Measurements from ENCODE around the gene ARHGAP22. TPM values are rescaled to one million over a fixed set of nuclear protein-coding genes. Genes with fewer than 3 reads are reported as not detected.
A peak's percentile ranks its signal among the peaks of the same experiment; 100 is the strongest.

ARHGAP22 gene
- total RNA-seq, 4 donors from 2014 or later = 0.59 to 2.1 (median 1.2) TPM

GRCh38 chr10:48508791-48509772 lies 95.8 kb downstream of the ARHGAP22 start:
- H3K4me1 ChIP-seq = peaks cover 0 to 6% (median 3%) of the 10 kb centered on the region in 3 donors
- H3K4me3 ChIP-seq = no peak overlapping the region
- H3K27me3 ChIP-seq = peaks cover 0 to 3% (median 0%) of the 10 kb centered on the region in 4 donors
- WGBS, 2 donors = 54 to 78% methylated on average over 5 to 8 of the region's 17 CpGs
- H3K9me3 ChIP-seq = peaks cover 0 to 4% (median 3%) of the 10 kb centered on the region in 3 donors
- intact Hi-C loops (cut with DNase I) = no loop called here
- no peaks in the 10 kb centered on the region for H3K36me3 ChIP-seq
- no peak for TF ChIP-seq POLR2A (IDR thresholded peaks at IDR 0.05)
- no peak for TF ChIP-seq CTCF (IDR thresholded peaks at IDR 0.05)
- no peak for DNase-seq
- H3K27ac ChIP-seq = no peak overlapping the region

- DNase-seq = no peak
- Histone ChIP-seq H3K27me3 (no peaks in the 10 kb centered on the region), H3K36me3 (no peaks in the 10 kb centered on the region), H3K4me3 (no peak overlapping the region), H3K27ac (no peak overlapping the region), H3K9me3 (no peaks in the 10 kb centered on the region), H3K4me1 (peaks cover 0 to 6% (median 3%) of the 10 kb centered on the region in 3 donors)
- WGBS, 2 donors = 50 to 73% methylated on average over 1 to 2 of the region's 7 CpGs
- intact Hi-C loops (cut with DNase I) = no loop called here
- TF ChIP-seq POLR2A (IDR thresholded peaks at IDR 0.05) = no peak
- TF ChIP-seq CTCF (IDR thresholded peaks at IDR 0.05) = no peak
Measured at GRCh38 chr10:48507933-48508790, 96.7 kb downstream of the ARHGAP22 start.

- no peak for DNase-seq
- H3K4me1 ChIP-seq = peaks cover 0 to 6% (median 3%) of the 10 kb centered on the region in 3 donors
- intact Hi-C loops (cut with DNase I) = no loop called here
- H3K27ac ChIP-seq = no peak overlapping the region
- H3K4me3 ChIP-seq = no peak overlapping the region
- 70 to 78% methylated on average over 4 of the region's 6 CpGs for WGBS, 2 donors
- H3K36me3 ChIP-seq = no peaks in the 10 kb centered on the region
- H3K27me3 ChIP-seq = no peaks in the 10 kb centered on the region
- H3K9me3 ChIP-seq = no peaks in the 10 kb centered on the region
- no peak for TF ChIP-seq CTCF (IDR thresholded peaks at IDR 0.05)
- no peak for TF ChIP-seq POLR2A (IDR thresholded peaks at IDR 0.05)
Measured at GRCh38 chr10:48507494-48507893, 97.4 kb downstream of the ARHGAP22 start.

- Histone ChIP-seq H3K27me3 (no peaks in the 10 kb centered on the region), H3K4me1 (peaks cover 0 to 6% (median 3%) of the 10 kb centered on the region in 3 donors), H3K36me3 (no peaks in the 10 kb centered on the region), H3K9me3 (no peaks in the 10 kb centered on the region), H3K27ac (no peak overlapping the region), H3K4me3 (no peak overlapping the region)
- TF ChIP-seq CTCF (IDR thresholded peaks at IDR 0.05) (peak in 5 of 6 experiments; percentile 7 to 55 (median 16)), POLR2A (IDR thresholded peaks at IDR 0.05) (no peak)
- intact Hi-C loops (cut with DNase I) = no loop called here
- DNase-seq = no peak
- 73 to 80% methylated on average over 7 to 8 of the region's 8 CpGs for WGBS, 2 donors
Measured at GRCh38 chr10:48506147-48506917, 98.5 kb downstream of the ARHGAP22 start.
